Keratinocyte (primary cell): Measurements from ENCODE around the gene STK32B. TPM values are rescaled to one million over a fixed set of nuclear protein-coding genes. Genes with fewer than 3 reads are reported as not detected.

Experiments used
- DNase-seq: peaks from one replicate; pipeline ENCODE4 v3.0.0-alpha.2; 2011; ENCODE audit warnings: low read depth, missing footprints, low spot score
- FAIRE-seq: peaks from 2 replicates; lab custom pipeline; 2011; peaks lifted over from hg19 to GRCh38; lab: Jason Lieb, UNC
- H2AFZ ChIP-seq: 2 replicates; pipeline ENCODE4 v1.6.0; 2012; ENCODE audit warnings: low read length, control low read depth, inconsistent platforms; ENCODE audit not compliant: control insufficient read depth
- H3K27ac ChIP-seq: 2 replicates; pipeline ENCODE4 v1.5.1; 2011; ENCODE audit warnings: low read length; ENCODE audit not compliant: control insufficient read depth, insufficient read depth
- H3K27me3 ChIP-seq: 3 replicates; pipeline ENCODE4 v1.6.0; 2011; ENCODE audit warnings: low read length; ENCODE audit not compliant: control insufficient read depth, insufficient read depth; ENCODE audit errors: extremely low read depth
- H3K36me3 ChIP-seq, 2 experiments: 2 replicates in 1 of 2; 3 replicates in 1 of 2; pipeline ENCODE4 v1.5.1; 2011; ENCODE audit warnings: low read length in 2 of 2, mild to moderate bottlenecking in 1 of 2; ENCODE audit not compliant: control insufficient read depth in 2 of 2, insufficient read depth in 2 of 2; ENCODE audit errors: extremely low read depth in 1 of 2
- H3K4me1 ChIP-seq: 3 replicates; pipeline ENCODE4 v1.5.1; 2011; ENCODE audit warnings: low read length; ENCODE audit not compliant: control insufficient read depth, insufficient read depth; ENCODE audit errors: extremely low read depth
- H3K4me2 ChIP-seq: 3 replicates; pipeline ENCODE4 v1.6.0; 2011; ENCODE audit warnings: low read depth, low read length; ENCODE audit not compliant: control insufficient read depth, insufficient read depth; ENCODE audit errors: extremely low read depth
- H3K4me3 ChIP-seq, 3 experiments: fragments of 200-600 bp in 1 of 3; sonication (generic) in 1 of 3; 2 replicates in 2 of 3; 3 replicates in 1 of 3; pipeline ENCODE4 v1.5.1; 2011 to 2016; ENCODE audit warnings: low read length in 3 of 3, mild to moderate bottlenecking in 3 of 3, control low read depth in 2 of 3, inconsistent platforms in 1 of 3, low read depth in 1 of 3, mixed read lengths in 1 of 3, mixed run types in 1 of 3, moderate library complexity in 1 of 3; ENCODE audit not compliant: control insufficient read depth in 2 of 3, insufficient read depth in 2 of 3; ENCODE audit errors: extremely low read depth in 1 of 3
- H3K79me2 ChIP-seq: 2 replicates; pipeline ENCODE4 v1.6.0; 2012; ENCODE audit warnings: low read length; ENCODE audit not compliant: control insufficient read depth, insufficient read depth
- H3K9ac ChIP-seq: 3 replicates; pipeline ENCODE4 v1.6.0; 2011; ENCODE audit warnings: low read length; ENCODE audit not compliant: control insufficient read depth, insufficient read depth; ENCODE audit errors: extremely low read depth
- H3K9me1 ChIP-seq: 3 replicates; pipeline ENCODE4 v1.6.0; 2011; ENCODE audit warnings: low read length; ENCODE audit not compliant: control insufficient read depth, insufficient read depth; ENCODE audit errors: extremely low read depth
- H3K9me3 ChIP-seq: 2 replicates; pipeline ENCODE4 v1.5.1; 2012; ENCODE audit warnings: low read depth, low read length; ENCODE audit not compliant: control insufficient read depth
- H4K20me1 ChIP-seq: 3 replicates; pipeline ENCODE4 v1.6.0; 2011; ENCODE audit warnings: low read length; ENCODE audit not compliant: control insufficient read depth, insufficient read depth; ENCODE audit errors: extremely low read depth
- CTCF ChIP-seq, 3 experiments: IDR thresholded peaks in 1 of 3; conservative IDR thresholded peaks in 1 of 3; optimal IDR thresholded peaks in 1 of 3; 2 replicates in 2 of 3; 3 replicates in 1 of 3; pipeline versions ENCODE3 to v1.5.1; 2011; ENCODE audit warnings: low read length in 3 of 3, mild to moderate bottlenecking in 3 of 3, moderate library complexity in 2 of 3, control low read depth in 1 of 3, inconsistent platforms in 1 of 3; ENCODE audit not compliant: insufficient read depth in 2 of 3; ENCODE audit errors: extremely low read depth in 1 of 3
- EZH2 ChIP-seq: IDR thresholded peaks from one replicate; pipeline ENCODE4 v1.6.1; 2012; ENCODE audit warnings: inconsistent platforms, mild to moderate bottlenecking, low read length, moderate library complexity
- dilution Hi-C: fragments of 300-500 bp; cut with MboI; formaldehyde crosslinking; loops from one replicate; pipeline ENCODE4 v1.7.0; 2020; ENCODE audit warnings: low sequenced_read_pairs; ENCODE audit not compliant: extremely low pct_ligation_motif_present
- polyA plus RNA-seq, 5 experiments: library from polyadenylated mRNA; depleted of rRNA in 3 of 5; stranded (reverse) in 3 of 5; stranded (forward) in 1 of 5; unstranded in 1 of 5; fragments of >200 nt; gene quantifications; 1 replicate in 1 of 5; 2 replicates in 3 of 5; 3 replicates in 1 of 5; pipeline versions ENCODE4 v1.2.1 to v1.2.3, GENCODE V29; 2011 to 2012; ENCODE audit warnings: missing spikeins in 2 of 5, low read depth in 1 of 5, low replicate concordance in 1 of 5

Gene STK32B
- polyA plus RNA-seq, 1 donor (not counting 4 experiments of a cell fraction or from before 2014, with no cell fraction given) = 3.4 TPM

- Histone ChIP-seq H3K27ac (no peak overlapping the region), H3K9me3 (no peaks in the 10 kb centered on the region), H3K9me1 (no peaks in the 10 kb centered on the region), H3K79me2 (no peaks in the 10 kb centered on the region), H3K4me3 (no peak overlapping the region), H3K4me2 (no peak overlapping the region), H4K20me1 (no peaks in the 10 kb centered on the region), H3K36me3 (no peaks in the 10 kb centered on the region), H3K9ac (no peak overlapping the region), H2AFZ (no peak overlapping the region), H3K27me3 (no peaks in the 10 kb centered on the region), H3K4me1 (no peaks in the 10 kb centered on the region)
- FAIRE-seq = no peak
- no peak for DNase-seq
- TF ChIP-seq CTCF (optimal IDR thresholded peaks at IDR 0.05 in 1 of 3, IDR thresholded peaks at IDR 0.05 in 1 of 3, conservative IDR thresholded peaks at IDR 0.05 in 1 of 3; ENCODE audit: extremely low read depth in 1 of 3, insufficient read depth in 2 of 3, low read length in 3 of 3) = no peak
- TF ChIP-seq EZH2 = no peak
- dilution Hi-C loops = no loop called here
These were observed 466.1 kb downstream of the STK32B start for GRCh38 chr4:5517372-5517771.

GRCh38 chr4:5524446-5525299, 473.4 kb downstream of the STK32B start:
- Histone ChIP-seq H3K9me3 (no peaks in the 10 kb centered on the region), H3K4me3 (no peak overlapping the region)

More at GRCh38 chr4:5524446-5525299, 473.4 kb downstream of the STK32B start:
- dilution Hi-C loops = no loop called here
- no peaks in the 10 kb centered on the region for H3K27me3 ChIP-seq
- H3K9me1 ChIP-seq = no peaks in the 10 kb centered on the region
- peaks cover 0 to 4% of the 10 kb centered on the region in 2 experiments for H3K36me3 ChIP-seq
- TF ChIP-seq CTCF (optimal IDR thresholded peaks at IDR 0.05 in 1 of 3, IDR thresholded peaks at IDR 0.05 in 1 of 3, conservative IDR thresholded peaks at IDR 0.05 in 1 of 3; ENCODE audit: extremely low read depth in 1 of 3, insufficient read depth in 2 of 3, low read length in 3 of 3) = no peak
- no peak for FAIRE-seq
- H3K27ac ChIP-seq = no peak overlapping the region
- H3K9ac ChIP-seq = no peak overlapping the region
- no peak overlapping the region for H2AFZ ChIP-seq
- no peaks in the 10 kb centered on the region for H4K20me1 ChIP-seq
- H3K4me2 ChIP-seq = no peak overlapping the region
- H3K4me1 ChIP-seq = no peaks in the 10 kb centered on the region
- no peak for DNase-seq
- no peaks in the 10 kb centered on the region for H3K79me2 ChIP-seq
